GM18517 (cell line): ENCODE measurements around the gene NAV2.

Experiments
- ATAC-seq: cut with Tn5 transposase; IDR thresholded peaks from one replicate; pipeline ENCODE4 v1.9.1; 2021; ENCODE audit warnings: mild to moderate bottlenecking, moderate library complexity; ENCODE audit not compliant: unreplicated experiment

NAV2 gene

DNA sequence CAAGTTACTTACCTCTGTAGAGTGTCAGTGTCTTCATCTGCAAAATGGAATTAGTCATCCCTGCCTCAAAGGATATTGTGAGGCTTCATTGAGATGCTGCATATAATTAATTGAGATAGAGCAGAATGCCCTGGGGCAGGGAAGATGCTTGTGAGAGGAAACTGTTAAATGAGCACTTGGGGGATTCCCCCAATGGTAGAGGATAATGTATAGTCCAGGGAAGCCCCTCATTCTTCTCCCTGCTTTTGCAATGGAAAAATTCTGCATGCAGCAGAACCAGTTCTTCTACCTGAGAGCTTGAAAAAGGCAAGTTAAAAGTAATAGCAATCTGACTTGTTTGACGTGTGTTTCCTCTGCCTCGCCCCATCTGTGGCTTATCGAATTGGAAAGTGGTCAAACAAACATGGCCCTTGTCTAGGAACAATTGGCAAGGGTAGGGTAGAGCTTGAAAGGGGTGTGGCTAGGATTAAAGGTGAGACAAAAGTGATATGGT lies 90.9 kb downstream of the NAV2 start:
- ATAC-seq: no peak

DNA sequence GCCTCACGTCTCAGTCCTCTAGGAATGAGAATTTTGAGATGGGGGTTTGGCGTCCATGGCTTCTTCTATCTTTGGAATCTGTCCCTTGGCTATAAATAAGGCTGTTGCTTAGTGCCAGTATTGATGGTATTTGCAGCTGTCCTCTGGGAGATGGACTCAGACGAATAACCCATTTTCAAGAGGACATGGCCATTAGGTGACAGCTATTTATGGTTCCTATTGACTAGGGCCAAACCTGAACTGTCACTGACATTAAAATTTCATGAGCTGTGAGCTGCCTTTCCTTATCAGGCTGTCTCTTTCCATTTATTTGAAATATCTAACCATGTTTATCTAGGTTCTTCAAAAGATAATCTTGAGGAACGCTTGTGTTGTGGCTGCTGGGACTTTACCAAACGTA lies 92.7 kb downstream of the NAV2 start:
- ATAC-seq: no peak

DNA sequence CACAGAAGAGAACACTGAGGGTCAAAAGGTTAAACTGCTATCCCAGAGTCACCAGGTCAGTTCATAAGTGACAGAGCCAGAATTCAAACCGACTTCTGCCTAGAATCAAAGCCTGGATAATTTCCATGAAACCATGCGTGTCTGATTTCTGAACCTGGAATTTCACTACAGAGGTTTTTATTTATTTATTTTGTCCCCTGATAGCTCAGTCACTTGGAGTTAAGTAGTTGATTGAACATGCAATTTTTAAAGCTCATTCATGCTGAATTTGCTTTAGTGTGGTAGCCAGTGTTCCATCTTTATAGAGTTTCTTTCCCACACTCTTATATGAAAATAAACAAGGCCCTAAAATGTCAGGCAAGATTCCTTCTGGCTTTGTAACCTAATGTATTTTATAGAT lies 93.2 kb downstream of the NAV2 start:
- no peak for ATAC-seq

DNA sequence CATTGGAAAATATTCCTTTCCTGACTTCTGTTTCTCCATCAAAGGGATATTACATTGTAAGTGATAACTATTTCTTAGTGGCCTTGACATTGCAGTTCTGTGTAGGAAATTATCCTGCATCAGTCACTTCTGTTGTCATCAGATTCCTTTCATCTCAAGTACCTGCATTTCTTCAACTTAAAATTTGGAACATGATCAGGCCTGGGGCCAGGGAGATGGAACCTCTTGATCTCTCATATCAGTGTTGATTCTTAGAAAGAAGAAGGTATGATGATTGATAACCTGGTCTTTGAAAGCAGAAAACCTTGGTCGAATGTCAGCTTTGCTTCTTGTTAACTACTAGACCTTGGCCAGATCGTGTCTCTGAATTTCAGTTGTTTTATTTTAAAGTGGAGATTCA lies 93.6 kb downstream of the NAV2 start:
- ATAC-seq: no peak

DNA sequence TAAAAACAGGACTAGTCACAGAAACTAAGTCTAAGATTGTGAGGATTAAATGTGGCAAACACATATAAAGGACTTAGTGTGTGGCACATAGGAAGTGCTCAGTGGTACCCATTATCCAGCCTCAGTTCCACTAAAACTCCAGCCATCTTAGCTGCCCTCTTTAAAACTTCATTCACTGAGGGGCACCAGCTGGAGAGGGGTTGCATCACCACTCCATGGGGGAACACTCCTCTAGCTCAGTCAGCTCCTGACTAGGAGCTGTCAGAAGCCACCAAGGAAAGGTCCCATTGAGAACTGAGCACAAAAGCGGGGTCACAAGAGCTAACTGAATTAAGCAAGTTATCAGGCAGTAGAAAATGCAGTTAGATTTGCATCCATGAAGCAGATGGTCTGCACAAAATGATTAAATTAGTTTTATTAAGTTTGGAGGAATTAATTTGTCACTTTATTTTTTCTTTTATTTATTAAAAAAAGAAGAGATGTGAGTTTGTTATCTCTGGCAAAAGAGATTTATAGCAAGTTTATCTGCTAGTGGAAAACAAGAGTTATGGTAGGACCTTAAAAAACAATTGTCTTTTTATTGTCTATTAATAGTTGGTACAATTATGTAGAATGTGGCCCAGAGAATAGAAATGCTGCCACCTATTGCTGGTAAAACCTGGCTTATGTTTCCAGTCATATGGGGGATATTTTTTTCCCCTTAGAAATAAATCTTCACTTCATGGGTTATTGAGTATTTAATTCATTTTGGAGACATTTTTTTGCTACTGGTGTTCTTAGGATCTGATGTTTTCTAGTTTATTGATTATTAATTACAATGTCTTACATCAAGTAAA lies 95.7 kb downstream of the NAV2 start:
- no peak for ATAC-seq

DNA sequence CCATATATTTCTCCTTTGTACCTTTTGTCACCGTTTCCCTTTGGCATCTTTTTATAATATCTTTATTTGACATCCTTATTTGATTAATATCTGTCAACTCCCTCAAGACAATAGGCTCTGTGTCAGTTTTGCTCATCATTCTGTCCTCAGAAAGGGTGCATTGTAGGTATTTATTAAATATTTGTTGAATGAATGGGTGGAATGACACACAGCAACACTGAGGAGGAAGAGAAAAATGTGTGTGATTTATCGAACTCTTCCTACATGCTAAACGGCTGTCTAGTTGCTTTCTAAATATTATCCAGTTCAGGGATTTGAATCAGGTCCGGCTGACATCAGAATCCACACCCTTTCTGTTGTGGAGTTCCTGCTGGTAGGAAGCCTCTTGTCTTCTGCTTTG lies 98.2 kb downstream of the NAV2 start:
- ATAC-seq: no peak

DNA sequence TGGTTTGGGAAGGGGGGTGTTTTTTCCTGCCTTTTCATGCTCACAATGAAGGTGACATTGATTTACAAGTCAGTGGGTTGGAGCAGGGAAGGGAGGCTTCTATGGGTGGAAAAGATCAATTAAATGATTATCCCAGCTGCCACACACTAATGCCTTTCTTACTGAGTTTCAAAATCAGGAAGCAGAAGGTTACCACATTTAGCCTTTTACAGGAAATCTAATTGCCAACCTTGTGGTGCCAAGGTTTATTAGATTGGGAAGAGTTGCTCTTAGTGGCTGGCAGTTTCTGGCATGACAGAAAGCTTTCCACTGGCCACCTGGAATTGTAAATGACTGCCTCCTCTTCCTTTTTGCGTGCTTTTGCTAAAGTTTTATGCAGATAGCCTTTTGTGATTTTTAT lies 98.7 kb downstream of the NAV2 start:
- no peak for ATAC-seq

DNA sequence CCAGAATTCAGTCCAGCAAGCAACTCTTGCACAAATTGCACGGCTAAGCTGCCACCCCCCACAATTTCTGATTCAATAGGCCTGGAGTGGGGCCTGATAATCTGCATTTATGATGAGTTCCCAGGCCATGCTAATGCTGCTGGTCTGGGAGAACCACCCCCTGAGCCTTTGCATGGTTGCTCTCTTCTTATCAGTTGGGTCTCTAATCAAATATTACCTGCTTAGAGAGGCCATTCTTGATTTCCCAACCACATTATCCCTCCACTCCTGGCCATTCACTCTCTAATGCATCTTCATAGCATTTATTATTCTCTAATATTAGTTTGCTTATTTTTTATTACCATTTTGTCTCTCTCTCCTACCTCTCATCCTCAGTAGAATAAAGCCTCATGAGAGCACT lies 99.5 kb downstream of the NAV2 start:
- no peak for ATAC-seq

DNA sequence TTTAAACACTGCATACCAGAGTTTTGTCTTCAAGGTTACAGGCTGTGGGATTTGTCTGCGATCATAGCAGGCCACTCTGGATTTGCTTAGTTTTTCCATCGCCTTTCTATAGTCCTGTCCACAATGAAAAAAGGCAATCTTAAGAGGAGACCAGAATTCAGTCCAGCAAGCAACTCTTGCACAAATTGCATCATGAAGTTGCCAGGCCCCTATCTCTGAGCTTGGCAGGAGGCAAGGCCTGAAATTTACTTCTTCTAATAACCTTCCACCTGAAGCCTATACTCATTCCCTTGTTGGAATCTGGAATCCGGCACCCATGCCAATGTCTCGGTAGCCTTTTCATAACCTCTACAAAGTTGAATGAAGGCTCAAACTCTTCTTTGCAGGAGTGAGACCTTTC lies 100.1 kb downstream of the NAV2 start:
- no peak for ATAC-seq

DNA sequence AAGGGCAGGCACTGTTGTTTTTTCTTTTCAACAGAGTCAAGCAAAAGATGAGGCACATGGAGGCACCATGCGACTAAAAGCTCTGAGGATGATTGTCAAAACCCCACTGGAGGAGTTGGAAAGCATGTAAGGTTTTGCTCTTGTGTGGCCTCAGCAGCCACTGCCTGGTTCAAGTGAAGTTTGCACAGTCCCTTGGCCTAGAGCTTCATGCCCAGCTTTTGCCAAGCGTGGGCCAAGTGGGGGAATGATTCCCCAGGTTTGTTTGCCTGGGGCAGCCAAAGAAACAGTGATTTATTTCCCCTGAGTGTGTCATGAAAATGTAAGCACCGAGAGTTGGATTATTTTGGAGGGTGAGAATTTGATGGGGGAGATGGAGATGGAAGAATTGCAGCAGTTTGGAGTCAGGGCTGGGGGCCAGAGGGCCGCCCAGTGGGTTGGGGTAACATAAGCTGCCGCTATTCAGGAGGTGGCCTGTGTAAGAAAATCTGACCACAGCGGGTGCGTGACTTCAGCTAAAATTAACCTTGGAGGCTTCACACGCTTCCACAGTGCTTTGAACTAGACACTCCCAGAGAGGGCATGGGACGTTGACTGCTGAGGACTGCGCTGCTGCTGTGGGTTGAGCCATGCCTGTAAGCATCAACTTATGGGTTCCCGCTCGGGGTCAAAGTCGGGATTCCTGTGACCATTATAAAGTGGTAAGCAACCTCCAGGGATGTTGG lies 100.7 kb downstream of the NAV2 start:
- ATAC-seq: no peak

DNA sequence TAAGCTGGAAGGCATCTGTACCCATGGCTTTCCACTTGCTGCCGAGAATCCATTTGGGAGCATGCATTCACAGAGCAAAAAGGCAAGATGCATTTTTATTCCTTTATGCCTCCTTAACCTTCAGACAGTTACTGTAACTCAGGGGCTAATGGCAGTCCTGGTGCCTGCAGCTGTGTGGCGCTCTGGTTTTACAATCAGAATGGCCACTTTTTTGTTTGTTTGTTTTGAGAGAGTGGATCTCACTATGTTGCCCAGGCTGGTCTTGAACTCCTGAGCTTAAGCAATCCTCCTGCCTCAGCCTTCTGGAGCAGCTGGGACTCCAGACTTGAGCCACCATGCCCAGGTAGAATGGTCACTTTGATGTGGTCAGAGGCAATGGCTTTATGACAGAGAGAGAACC lies 101.8 kb downstream of the NAV2 start:
- ATAC-seq: no peak

DNA sequence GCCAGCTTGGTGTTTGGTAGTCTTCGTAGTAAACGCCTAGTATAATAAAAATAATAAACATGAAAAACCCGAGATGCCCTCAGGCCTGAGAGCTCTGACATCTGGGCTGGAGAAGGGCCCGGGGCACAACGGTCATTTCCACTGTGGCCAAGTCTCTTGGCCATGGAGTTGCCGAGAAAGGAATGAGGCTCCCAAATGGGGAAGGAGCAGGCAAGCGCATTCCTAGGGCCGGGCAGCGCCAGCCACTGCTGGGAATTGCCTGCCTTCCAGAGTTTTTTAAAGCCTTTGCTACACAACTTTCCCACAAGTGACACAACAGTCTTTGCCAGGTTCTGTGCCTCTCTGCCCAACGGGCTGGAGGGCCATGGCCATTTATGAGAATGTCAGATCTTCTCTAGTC lies 103.4 kb downstream of the NAV2 start:
- no peak for ATAC-seq

DNA sequence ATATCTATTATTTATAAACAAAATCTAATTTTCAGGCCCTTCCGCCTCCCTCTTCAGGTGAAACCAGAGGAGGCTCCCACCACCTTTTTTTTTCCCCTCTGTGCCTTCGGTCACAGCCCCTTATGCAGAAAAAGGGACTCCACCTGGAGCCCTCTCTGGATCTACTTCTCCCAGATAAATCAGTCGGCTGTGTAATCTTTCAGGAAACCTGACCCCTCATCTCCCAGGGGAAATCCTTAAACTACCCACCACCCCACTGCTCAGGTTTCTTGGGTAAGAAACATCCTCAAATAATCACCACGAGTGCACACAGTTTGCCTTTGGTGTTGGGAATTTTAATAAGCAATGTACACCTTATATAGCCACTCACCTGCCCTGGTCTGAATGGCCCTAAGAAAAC lies 104.2 kb downstream of the NAV2 start:
- ATAC-seq: no peak

DNA sequence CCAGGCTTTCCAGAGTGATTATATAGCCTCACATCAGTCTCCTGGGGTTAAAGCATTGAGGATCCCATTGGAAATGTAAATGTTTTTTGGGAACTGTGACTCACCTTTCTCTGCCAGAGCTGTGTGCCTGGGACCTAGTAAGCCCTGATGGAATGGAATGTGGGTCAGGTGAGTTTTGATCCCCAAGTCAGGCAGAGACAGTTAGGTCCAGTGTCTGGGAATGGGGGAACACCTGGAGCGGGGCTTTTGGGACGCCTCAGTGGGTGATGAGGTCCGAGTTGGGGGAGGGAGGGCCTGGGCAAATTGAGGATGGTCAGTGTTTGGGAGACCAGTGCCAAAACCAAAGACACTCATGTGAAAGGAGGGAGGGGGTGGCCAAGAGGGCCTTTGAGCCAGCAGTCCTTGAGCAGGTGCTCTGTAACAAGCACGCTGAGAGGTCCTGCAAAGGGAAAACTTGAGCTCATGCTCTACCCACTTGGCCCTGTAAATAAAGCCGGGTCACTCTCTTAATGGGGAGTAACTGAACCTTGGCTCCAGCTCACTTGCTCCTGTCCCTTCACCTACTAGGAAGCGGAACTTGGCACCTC lies 104.7 kb downstream of the NAV2 start:
- ATAC-seq: no peak

DNA sequence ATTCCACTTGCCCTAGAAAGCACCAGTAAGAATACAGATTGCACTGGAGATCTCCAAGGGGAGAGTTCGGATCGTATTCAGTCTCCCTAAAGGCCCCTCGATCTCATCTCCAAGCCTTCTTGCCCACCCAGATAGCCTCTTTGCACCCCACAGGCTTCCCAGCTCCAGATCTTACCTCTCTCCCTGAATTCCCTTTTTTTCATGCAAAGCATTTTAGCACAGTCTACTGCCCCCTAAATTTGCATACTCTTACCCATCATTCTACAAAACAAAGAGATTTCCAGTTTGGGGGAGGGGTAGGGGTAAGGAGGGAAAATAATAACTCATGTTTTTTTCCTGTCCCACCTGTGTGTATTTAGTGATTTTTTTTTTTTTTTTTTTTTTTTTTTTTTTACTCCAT lies 105.2 kb downstream of the NAV2 start:
- ATAC-seq: no peak

DNA sequence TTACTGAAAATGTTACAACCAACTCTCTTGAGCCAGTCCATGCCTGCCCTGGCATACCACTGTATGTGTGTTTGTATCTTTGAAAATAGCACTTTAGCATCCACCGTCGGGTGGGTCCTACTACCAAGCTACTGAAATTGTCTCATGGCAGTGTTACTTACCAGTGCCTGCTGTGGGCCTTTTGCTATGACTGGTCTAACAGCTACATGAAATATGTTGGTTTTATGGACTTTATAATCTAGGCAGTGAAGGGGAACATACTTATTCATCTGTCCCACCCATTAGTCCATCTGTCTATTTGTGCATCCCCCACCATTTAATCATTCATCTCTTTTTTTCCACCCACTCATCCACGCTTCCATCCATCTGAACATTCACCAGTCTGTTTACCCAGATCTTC lies 106.0 kb downstream of the NAV2 start:
- ATAC-seq: no peak

DNA sequence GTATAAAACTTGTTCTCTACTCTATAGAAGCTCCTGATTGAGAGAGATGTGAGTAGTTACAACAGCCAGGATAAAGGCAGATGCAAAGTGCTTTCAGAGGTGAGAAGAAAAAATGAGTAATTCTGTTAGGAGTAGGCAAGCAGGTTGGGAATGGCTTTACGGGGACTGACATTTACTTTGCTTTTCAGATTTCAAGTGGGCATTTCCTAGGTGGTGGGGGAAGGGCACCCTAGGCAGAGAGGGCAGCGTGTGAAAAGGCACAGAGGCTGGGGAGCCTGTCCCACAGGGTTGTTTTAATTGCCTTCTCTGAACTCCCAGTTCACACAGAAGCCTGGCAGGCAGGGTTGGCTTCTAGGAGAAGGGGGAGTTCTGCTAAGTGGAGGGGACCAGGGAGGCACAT lies 106.5 kb downstream of the NAV2 start:
- no peak for ATAC-seq

DNA sequence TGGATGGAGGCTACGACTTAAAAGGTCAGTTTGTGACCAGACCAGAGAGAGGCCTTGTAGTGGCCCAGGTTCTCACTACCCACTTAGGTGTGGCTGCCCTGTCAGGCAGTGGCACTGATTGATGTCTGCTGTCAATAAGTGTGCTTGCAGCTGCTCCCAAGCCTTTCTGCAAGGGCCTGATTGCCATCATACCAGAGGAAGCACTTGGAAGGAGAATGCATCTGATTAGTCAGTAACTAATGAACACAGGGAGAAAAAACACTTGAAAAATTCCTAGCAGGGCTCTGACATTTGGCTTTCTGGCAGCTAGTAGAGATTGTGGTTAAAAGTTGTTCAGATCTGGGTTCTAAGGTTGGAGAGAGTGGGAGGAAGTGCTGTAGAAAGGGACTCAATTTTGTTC lies 107.5 kb downstream of the NAV2 start:
- no peak for ATAC-seq

DNA sequence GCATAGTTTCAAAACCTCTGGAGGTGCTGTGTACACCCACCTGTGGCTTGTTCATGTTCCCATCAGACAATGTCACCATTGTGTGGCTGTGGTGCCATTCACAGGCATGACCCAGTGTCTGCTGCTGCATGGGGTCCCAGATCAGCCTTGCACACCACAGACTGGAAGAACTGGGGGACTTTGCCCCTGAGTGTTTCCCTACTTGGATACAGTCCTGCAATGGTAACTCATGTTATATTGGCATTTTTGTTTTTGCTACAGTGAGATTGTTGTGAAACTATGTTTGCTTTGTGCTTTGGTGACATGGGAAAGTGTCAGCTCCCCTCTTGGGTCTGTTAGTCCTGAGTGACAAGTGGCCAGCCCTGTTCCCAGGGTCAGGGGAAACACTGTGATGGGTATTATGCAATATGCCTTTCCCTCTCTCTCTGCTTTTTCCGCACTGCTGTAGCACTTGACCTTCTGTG lies 108.8 kb downstream of the NAV2 start:
- ATAC-seq: no peak

DNA sequence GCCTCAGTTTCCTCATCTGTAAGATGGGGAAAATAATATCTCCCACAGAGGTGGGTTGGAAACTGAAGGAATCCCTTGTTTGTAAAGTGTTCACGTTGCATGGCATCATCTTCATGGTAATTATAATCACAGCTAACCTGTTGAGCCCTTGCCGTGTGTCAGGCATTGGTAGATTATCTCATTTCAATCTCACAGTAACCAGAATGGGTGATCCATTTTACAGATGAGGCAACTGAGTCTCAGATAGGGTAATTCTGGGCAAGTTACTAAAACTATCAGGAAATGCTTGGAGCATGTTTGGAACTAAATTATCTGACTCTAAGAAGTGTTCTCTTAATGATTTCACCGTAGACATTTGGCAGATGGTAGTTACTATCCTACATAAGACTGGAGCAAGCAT lies 109.4 kb downstream of the NAV2 start:
- no peak for ATAC-seq

DNA sequence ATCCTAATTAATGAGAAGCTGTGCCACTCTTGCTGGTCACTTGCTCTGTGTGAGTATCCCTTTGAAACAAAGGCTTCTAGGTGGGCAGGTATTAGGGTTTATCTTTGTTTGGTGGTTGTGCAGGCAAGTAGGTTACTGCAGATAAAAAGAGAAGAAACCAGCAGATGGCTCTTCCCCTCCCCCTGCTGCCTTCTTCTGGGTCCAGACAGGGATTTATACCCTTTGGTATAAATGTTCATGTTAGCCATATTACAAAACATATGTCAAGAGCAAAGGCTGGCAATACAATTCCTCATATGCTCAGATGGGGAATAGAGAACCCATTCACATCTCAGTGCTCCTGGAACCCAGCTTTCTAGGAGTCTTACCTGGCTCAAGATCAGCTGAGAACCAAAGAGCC lies 109.9 kb downstream of the NAV2 start:
- no peak for ATAC-seq

DNA sequence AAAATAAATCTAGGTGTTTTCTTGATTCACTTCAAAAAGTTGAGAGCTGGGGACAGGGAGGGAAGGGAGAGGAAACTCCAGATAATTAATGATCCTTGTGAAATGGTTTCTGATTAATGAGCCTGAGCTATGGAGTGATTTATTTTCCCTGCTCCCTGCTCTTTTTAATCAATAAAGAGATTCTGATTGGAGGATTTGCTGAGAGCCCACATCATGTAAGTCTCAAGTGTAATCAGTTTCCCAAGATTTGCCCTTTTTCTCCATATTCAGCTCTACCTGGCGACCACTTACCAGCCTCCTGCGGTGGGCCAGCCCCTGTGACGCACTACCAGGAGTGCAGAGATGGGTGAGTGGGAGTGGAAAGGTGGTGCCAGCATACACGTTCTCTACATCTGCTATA lies 114.0 kb downstream of the NAV2 start:
- no peak for ATAC-seq
